GM21619 (cell line): ENCODE results near the gene L2HGDH.

Experiments used
- ATAC-seq: cut with Tn5 transposase; IDR thresholded peaks from one replicate; pipeline ENCODE4 v1.9.1; 2021; ENCODE audit not compliant: unreplicated experiment

Gene L2HGDH

DNA sequence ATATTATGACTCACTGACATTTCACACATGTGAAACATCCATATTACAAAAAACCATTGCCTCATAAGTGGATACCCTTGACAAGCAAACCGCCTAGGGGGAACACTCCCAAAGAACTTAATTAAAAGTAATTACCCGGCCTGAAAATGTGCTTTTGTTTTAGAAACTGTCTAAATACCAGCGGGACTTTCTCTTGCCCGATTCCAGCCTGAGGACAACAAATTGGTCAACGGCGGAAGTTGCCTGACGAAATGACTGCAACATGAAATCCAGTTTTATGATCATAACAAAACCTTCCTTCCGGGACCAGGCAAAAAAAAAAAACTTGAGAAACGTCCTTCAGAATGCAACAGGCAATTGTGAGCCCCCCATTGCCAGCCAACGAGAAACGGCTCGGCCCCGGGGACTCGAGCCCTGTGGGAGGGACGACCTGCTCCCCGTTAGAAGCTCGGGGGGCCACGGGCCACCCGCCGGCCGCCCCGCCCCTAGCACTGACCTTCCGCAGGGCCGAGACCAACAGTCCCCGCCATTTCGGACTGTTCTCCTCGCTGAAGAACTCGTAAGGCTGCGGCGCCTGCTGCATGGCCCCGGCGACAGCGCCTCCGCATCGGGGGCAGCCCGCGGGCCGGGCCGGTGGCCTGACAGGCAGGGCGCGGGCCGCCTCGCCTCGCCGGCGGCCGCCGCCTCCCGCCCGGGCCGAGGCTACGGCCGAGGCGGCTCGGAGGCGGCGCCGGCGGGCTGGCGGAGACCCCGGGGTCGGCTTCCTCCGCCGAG, 81.1 kb downstream of the L2HGDH start:
- peak; percentile 31 for ATAC-seq

DNA sequence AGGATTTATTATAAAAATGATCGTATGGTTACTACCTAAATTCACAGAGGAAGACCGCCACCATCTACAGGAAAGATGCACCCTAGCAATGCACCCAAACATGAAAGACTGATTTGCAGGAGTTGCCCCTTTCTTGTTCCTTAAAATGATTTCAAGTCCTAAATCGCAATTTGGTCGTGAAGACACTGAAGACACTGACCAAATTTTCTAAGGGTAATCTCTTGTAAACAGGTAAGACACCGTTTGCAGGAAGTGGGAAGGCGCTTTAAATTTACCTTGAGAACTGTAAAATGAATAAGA, 81.7 kb downstream of the L2HGDH start:
- ATAC-seq, result no peak

DNA sequence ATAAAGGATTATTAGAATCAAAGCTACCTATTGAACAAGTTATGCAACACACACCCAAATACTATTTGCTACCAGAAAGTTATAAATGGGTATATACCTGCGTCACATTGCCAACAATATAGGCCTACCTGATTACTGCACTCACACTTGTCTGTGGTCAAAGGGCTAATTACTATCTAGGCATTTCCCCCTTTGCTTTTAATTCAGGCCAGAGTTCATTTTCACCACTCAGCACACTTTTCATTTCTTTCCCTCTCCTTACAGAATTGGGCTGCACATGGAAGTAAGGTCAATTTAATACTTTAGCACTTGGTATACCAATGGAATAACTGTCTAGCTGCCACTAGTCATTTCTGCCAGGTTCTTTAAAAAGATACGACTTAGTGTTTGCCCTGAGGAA, 82.3 kb downstream of the L2HGDH start:
- no peak for ATAC-seq

DNA sequence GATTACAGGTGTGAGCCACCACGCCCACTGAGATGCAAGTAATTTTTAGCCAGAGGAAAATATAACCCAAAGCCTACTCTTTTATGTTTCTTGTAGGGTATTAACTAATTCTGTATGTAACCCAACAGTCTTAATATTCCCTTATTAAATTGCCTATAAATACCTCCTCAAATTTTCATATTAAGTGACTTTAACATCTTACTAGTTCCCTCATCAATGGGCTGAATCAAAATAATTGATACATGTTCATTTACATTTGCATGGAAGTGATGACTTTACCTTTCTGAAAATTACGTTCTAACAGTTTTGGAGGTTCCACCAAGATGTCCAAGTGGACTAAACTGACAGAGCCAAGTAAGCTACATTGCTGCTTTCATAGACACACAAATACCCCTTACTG, 83.7 kb downstream of the L2HGDH start:
- no peak for ATAC-seq

DNA sequence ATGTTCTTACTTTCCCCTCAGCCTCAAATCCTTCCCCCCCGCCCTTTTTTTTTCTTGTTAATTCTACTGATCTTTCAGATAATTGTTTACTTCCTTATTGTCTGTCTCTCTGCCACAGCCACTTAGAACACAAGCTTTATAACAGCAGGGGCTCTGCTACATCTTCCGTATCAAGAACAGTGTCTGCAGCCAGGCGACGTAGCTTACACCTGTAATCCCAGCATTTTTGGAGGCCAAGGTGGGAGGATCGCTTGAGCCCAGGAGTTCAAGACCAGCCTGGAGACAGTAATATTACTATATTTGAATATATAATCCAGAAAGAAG, 86.1 kb downstream of the L2HGDH start:
- no peak for ATAC-seq

DNA sequence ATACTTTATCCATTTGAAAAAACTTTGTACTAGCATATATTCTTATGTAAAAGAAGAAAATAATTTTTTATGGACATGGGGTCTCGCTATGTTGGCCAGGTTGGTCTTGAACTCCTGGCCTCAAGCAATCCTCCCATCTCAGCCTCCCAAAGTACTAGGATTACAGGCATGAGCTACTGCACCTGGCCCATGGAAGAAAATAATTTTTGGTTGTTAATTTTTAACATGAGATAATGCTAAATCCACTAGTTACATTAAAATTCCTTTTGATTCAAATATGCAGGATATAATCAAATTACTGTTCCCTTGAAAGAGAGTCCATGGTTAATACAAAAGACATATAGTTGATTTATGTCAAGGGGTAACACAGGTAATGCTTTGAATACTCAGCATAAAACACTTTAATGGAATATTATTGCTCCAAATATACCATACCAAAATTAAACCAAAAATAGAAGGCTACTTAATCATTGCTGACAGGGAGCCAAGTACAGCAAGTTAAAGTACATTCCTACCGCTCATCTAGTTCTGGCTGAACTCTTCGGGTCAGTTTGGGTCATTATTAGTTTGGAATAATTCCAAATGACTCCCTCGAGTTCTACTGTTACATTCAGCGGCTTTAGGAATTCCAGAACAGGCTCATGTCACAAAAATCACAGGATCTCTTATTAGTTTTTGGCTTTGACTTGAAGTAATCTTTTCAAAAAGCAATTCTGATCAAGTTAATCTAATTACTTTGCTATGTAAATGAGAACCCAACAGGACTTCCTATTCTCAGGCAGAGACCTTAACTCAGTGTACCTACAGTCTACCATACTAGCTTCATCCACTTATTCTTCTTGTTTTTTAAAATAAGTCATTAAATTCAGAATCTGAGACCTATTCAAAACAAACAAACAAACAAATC, 86.7 kb downstream of the L2HGDH start:
- no peak for ATAC-seq

DNA sequence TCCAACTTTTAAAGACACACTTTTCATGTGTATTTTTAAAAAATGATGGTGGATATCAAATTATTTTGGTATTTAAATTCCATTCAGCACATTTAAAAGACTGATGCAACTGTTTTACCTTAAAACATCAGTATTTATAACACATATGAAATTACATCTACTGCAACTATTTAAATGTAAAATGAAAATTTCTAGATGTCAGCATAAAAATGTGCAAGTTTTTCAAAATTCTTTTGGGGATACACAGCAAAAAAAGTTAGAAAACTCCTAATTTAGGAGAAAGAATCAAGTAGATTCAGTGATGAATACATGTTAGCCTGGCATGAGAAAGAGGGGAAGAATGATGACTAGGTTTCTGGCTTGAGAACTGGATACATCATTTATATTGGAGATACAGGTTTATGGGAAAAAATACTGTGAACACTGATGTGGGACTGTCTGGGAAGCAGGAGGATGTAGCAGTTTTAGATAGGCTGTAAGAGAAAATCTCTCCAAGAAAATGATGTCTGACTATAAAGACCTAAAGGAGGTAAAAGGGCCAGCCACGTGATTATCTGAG, 89.9 kb downstream of the L2HGDH start:
- no peak for ATAC-seq

DNA sequence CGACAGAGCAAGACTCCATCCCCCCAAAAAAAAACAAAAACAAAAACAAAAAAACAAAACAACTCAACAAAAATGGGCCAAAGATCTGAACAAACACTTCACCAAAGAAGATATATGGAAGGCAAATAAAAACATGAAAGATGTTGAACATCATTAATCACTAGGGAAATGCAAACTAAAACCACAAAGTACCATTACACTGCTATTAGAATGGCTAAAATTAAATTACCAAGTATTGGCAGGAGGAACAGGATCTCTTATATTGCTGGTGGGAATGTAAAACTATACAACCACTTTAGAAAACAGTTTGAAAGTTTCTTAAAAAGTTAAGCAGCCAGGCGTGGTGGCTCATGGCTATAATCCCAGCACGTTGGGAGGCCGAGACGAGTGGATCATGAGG, 93.5 kb downstream of the L2HGDH start:
- ATAC-seq, result no peak

DNA sequence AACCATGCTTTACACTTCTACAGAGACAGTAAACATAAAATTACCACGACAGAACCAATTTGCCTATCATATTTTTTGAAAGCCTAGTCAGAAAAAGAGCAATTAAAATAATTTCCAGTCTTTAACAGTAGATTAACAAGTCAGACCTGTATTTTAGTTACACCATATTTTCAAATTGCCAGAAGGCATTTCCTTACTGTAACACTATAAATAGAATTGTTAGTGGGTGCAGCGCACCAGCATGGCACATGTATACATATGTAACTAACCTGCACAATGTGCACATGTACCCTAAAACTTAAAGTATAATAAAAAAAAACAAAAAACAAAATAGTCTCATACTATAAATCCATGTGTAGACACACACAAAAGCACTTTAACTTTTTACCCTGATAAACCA, 96.6 kb downstream of the L2HGDH start:
- no peak for ATAC-seq

DNA sequence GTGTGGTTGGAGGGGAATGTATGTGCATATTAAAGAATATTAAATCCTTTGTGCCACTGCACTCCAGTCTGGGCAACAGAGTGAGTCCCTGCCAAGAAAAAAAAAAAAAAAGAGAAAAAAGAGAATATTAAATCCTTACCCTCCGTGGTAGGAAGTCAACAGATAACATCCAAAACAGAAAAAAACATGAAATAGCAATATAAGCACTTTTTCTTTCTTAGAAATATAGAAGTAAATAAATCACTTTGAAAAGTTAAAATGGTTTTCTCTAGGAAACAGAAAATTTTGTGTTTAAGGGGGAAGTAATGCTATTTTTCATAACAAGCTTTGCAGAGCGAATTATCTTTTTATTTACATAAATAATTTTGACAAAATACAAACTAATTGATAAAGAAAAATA, 98.2 kb downstream of the L2HGDH start:
- no peak for ATAC-seq

DNA sequence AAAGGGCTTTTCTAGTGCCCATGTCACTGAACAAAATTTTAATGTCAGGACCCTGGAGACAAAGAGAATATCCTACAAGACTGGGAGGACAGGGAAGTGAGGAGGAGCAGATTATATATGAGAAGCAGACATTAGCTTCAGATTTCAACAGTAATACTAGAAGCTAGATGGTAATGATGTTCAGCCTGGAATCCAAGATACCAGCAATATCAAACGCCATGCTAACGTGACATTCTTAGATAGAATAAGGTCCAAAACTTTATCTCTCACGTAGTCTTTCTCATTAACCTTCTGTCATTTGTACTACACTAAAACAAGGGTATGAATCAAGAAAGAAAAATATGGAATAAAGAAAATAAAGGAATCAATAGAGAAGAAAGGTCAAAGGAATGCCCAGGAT, 99.3 kb downstream of the L2HGDH start:
- no peak for ATAC-seq

DNA sequence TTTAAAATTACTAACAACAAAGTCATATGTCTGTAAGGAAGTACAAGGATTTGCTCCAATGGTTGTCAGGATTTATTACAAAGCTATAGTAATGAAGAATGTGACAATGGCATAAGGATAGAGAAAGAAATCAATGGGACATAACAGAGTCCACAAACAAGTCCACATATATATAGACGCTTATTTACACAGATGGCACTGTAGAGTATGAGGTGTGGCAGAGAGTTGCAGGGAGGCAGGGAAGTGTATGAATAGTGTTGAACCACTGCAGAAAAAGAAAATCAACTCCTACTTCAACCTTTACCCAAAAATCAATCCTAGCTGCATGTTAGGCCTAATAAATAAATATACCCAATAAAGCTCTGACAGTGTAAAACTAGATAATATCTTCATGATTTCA, 102.0 kb downstream of the L2HGDH start:
- ATAC-seq, result no peak

DNA sequence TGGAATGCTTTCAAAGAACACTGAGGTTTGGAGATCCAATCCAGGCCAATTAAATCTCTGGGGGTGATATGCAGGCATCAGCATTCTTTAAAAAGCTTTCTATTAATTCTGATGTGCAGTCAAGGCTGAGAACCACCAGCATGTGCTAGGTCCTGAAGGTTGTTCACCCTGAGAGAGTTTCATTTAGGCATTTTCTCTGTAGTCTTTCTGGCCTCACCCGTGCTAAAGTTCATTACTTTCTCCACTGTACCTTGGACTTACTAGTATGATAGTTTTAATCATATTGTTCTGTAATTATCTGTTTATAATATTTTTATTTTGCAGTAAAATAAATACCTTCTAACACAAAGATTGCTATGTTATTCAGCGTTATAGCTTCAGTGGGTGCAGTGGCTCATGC, 113.5 kb downstream of the L2HGDH start:
- no peak for ATAC-seq

DNA sequence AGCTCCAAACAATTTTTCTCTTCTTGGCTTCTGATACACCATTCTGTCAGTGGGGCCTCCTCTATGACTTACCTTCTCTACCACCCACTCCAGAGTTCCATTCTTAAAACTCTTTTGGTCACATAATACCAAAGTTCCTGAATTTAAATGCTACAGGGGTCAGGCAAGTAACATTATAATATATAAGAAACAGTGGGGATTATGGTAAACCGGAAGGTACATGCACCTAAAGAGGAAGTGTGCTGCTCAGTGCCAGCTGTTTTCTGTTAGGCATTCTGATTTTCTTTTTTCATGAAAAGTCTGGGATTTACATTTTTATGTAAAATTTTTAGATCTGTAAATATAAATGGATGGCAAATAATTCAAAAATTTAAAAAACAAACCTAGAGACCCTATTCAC, 120.5 kb downstream of the L2HGDH start:
- no peak for ATAC-seq
